ENCODE data around the gene TRIM59.
A peak's percentile ranks its signal among the peaks of the same experiment; 100 is the strongest.

TRIM59 gene

DNA sequence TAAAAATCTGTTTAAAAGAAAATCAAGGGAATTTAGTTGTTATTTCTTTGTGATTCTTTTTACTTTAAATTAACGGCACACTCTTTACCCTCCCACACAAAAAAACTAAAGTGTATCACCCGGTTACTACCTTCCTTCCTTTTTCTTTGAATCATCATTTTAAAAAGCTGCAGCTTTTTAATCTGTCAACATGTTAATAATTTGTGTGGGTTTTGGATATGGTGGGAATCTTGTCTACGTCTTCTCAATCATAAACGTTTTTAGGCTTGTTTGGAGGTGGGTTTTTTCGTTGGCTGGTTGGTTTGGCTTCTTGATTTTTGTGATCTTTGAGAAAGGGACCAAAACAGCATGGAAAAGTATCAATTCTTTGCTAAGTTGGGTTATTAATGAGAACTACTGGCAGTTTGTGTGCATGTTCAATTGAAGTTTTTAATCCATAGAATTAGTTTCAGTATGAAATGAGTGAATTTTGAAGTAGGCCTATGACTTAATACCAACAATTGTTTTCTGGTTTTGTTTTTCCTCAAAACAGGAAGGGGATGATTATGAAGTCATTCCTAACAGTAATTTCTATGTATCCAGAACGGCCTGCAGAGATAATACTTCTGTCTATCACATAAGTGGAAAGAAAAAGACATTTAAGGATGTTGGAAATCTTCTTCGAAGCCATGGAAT, 45.7 kb downstream of the TRIM59 start:
- peak; percentile 29 for DNase-seq

DNA sequence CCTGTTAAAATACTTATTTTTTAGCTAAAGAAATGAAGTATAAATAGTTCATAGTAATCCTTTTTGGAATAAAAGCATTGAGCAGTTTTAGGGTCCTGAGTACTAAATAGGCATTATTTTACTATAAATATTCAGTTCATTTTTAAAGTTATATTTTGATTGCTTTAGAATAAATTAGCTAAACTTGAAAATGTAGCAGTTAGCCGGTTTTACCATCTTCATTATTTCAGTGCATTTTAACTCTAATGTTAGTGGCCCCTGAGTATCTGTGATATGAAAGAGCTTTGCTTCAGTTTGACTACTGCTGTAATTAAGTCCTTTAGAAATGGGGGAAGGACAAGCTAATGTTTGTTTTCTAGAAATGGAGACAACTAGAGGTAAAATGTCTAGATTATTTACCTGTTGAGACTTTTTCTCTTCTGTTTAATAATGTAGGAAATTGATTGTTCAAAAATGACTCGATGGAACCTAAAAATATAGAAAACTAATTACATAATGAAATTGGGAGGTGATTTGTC, 46.5 kb downstream of the TRIM59 start:
- DNase-seq, result peak; percentile 12

DNA sequence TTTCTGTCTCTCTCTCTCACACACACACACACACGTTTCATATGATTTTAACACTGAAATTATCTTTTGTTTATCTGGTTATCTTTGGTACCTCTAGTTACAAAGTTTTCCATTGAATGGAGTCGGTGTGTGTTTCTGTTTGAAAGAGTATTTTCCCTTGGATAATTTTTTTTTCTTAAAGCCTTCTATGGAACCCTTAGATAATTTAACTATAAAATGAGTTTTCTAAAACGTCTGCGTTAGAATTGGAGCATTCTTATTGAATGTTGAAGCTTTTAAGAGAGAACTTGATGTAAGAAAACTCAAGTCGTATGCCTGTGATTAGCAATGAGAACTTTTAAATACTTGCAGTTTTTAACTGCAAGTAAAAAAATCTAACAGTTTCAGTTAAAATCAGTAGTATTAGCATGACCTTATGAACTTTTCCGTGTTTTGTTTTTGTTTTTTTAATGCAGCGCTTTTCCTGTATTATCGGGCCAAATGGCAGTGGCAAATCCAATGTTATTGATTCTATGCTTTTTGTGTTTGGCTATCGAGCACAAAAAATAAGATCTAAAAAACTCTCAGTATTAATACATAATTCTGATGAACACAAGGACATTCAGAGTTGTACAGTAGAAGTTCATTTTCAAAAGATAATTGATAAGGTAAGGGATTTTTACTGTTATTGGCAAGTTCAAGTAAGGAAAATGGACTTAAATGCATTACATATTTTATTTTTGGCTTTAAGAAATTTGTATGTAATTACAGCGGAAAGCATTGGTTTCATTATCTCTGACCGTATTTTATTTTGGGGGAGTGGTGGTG, 47.2 kb downstream of the TRIM59 start:
- DNase-seq, result peak; percentile 11

- DNase-seq, result peak; percentile 56
These were observed 48.1 kb downstream of the TRIM59 start for GRCh38 chr3:160401291-160402095.

DNA sequence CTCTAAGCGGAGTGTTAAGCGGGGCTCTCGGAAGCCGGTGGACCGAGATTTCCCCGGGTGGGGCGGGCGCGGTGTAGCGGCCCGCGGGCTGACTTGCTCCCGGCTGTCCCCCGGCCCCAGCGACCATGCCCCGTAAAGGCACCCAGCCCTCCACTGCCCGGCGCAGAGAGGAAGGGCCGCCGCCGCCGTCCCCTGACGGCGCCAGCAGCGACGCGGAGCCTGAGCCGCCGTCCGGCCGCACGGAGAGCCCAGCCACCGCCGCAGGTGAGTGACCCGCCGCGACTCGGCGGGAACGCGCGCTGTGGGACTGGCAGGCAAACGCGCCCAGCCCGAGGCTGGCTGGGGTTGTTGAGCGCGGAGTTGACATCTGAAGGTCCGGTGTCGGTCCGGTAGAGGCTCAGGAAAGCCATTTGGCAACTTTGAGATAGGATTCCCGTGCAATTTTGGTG, 48.9 kb downstream of the TRIM59 start:
- peak; percentile 79 for DNase-seq

GRCh38 chr3:160400030-160400701, 49.4 kb downstream of the TRIM59 start:
- no peak for DNase-seq

DNA sequence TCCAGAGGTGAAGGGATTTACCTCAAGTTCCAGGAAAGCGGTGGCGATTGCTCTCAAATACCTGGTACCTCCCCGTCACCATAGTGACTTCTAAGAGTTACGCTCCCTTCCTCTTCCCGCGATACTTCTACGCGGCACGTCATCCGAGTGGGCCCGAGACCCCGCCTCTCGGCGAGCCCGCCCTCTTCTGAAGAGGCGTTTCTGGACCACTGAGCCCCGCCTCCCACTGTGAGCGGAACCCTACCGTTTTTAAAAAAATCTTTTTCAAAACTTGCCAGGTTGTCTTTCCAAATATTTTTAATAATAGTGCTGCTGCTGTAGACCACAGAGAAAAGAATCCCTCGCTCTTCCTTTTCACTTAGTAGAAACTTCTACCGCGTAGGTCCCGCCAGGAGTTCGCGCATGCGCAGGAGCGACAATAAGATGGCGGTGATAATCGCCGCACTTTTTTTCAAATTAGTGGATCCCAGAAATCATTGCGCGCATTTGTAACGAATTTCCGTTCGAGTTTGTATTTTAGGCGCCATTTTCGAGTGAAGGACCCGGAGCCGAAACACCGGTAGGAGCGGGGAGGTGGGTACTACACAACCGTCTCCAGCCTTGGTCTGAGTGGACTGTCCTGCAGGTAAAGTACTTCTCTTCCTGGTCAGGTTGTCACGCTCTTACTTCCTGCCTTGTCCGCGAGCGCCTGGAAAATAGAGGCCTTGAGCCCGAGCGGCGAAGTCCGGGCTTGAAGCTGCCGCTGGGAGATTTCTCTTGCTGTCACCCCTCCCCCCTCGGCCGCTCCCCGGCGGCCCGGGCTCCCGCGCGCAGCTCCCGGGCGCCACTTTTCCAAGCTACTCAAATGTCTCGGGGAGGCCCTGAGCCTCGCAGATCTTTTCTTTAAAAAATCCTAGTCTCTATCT, 50.2 kb downstream of the TRIM59 start, which contains the start of the genes IFT80 and SMC4:
Gene IFT80, minus strand, starts transcription at position 101 of the 905 bp plus-strand sequence. CDS start 14,625 bp downstream, outside the sequence.
Gene SMC4, plus strand, starts transcription at position 526 of the 905 bp plus-strand sequence. CDS start 1,177 bp downstream, outside the sequence.
- DNase-seq, result peak; percentile 97

DNA sequence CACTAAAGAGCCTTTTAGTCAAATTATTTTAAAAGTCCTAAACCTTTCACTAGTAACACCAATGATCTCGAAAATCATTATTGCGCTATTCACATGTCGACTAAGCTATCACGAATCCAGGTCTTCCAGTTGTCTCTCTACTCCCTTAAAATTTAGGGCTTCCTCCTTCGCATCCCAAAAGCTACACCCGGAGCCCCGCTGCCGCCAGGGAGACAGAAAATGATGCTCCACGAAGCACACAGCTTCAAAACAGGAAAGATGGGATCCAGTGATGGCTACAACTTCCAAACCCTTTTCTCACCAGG, 50.8 kb downstream of the TRIM59 start:
- no peak for DNase-seq

DNA sequence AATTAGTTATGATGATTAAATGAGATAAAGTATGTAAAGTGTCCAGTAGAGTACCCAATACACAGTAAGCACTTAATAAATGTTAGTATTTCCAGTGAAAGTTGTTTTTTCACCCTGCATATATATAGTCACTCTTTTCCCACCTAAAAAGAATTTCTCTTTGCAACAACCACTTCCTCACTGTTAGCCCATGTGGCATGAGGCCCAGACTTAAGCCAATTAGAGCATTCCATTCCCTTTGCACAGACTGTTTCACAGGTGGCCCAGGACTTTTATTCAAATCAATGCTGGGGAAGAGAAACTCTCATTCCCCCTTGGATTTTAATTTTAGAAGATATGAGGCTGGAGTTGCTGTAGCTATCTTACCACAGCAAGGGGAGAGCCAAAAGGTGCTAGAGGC, 54.3 kb downstream of the TRIM59 start:
- no peak for DNase-seq

DNA sequence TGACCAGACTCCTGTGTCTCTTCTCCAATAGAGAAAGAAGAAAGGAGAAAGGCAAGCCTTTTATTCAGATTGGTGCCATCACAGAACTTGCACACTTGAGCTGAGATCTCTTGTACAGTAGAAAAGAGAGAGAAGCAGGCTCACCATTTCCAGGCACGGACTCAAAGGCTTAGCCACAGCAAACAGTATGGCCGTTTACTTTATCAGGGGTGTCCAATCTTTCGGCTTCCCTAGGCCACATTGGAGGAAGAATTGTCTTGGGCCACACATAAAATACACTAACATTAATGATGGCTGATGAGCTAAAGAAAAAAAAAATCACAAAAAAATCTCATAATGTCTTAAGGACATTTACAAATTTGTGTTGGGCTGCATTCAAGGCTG, 55.6 kb downstream of the TRIM59 start:
- no peak for DNase-seq

- DNase-seq, result no peak
These were observed 56.1 kb downstream of the TRIM59 start for GRCh38 chr3:160393346-160394008.

DNA sequence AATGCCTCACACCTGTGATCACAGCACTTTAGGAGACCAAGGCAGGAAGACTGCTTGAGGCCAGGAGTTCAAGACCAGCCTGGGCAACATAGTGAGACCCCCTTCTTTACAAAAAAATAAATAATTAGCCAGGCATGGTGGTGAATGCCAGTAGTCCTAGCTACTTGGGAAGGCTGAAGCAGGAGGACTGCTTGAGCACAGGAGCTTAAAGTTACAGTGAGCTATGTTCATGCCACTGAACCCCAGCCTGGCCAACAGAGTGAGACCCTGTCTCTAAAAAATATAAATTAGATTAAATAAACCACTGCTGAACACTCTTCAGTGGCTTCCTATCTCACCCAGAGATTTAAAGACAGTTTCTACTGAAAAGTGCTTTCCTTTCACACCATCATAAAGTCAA, 56.8 kb downstream of the TRIM59 start:
- no peak for DNase-seq

- no peak for DNase-seq
These were observed 58.9 kb downstream of the TRIM59 start for GRCh38 chr3:160390565-160391138.
